HFF-Myc (cell line): ENCODE results near the gene MEIKIN.
"Not testable (repeated sequence)": the region's sequence is repeated elsewhere in the genome, so short reads cannot be mapped to it uniquely, and the experiment has no call there.

Experiments used
- DNase-seq: peaks from one replicate; pipeline ENCODE4 v3.0.0-alpha.2; 2011; ENCODE audit warnings: low read depth; ENCODE audit errors: extremely low read depth
- H3K4me3 ChIP-seq: replicated peaks from 2 replicates; pipeline ENCODE4 v1.5.1; 2011; ENCODE audit warnings: low read depth, mild to moderate bottlenecking, control low read depth, low read length
- CTCF ChIP-seq: IDR thresholded peaks from 2 replicates; pipeline ENCODE4 v1.5.1; 2012; ENCODE audit warnings: mild to moderate bottlenecking, low read depth, low read length, control low read depth; ENCODE audit errors: missing control alignments

The MEIKIN gene

GRCh38 chr5:131789765-131790164, 155.7 kb downstream of the MEIKIN start:
- H3K4me3 ChIP-seq: no peak overlapping the region
- TF ChIP-seq CTCF: no peak
- no peak for DNase-seq

- no peak for DNase-seq
- no peak overlapping the region for H3K4me3 ChIP-seq
- TF ChIP-seq CTCF: no peak
These were observed 157.7 kb downstream of the MEIKIN start for GRCh38 chr5:131787736-131788135.

- TF ChIP-seq CTCF: no peak
- no peak overlapping the region for H3K4me3 ChIP-seq
- DNase-seq: no peak
These were observed 158.4 kb downstream of the MEIKIN start for GRCh38 chr5:131786900-131787692.

- no peak for TF ChIP-seq CTCF
- H3K4me3 ChIP-seq: no peak overlapping the region
- no peak for DNase-seq
These were observed 159.4 kb downstream of the MEIKIN start for GRCh38 chr5:131786036-131786435.

- DNase-seq: no peak
- TF ChIP-seq CTCF: no peak
- H3K4me3 ChIP-seq: no peak overlapping the region
These were observed 161.6 kb downstream of the MEIKIN start for GRCh38 chr5:131783874-131784273.

GRCh38 chr5:131783357-131783756, 162.1 kb downstream of the MEIKIN start:
- H3K4me3 ChIP-seq: no peak overlapping the region
- DNase-seq: no peak
- TF ChIP-seq CTCF: no peak

- no peak for TF ChIP-seq CTCF
- no peak overlapping the region for H3K4me3 ChIP-seq
- DNase-seq: no peak
These were observed 162.7 kb downstream of the MEIKIN start for GRCh38 chr5:131782717-131783116.

GRCh38 chr5:131778141-131778540, 167.3 kb downstream of the MEIKIN start:
- not testable (repeated sequence) for H3K4me3 ChIP-seq

More at GRCh38 chr5:131778141-131778540, 167.3 kb downstream of the MEIKIN start:
- not testable (repeated sequence) for DNase-seq
